HG03457 (cell line): ENCODE data around the gene TECPR1.
A peak's percentile ranks its signal among the peaks of the same experiment; 100 is the strongest.

Source experiments
- ATAC-seq: cut with Tn5 transposase; IDR thresholded peaks from one replicate; pipeline ENCODE4 v1.9.1; 2021; ENCODE audit warnings: moderate number of reproducible peaks; ENCODE audit not compliant: unreplicated experiment

The TECPR1 gene

GRCh38 chr7:98285157-98286092 is 33.4 kb upstream of the TECPR1 start:
- no peak for ATAC-seq

GRCh38 chr7:98284335-98285036 is 32.5 kb upstream of the TECPR1 start:
- ATAC-seq = no peak

GRCh38 chr7:98283887-98284222 is 31.8 kb upstream of the TECPR1 start:
- no peak for ATAC-seq

- no peak for ATAC-seq
These were observed 31.3 kb upstream of the TECPR1 start for GRCh38 chr7:98283127-98283886.

- ATAC-seq = no peak
These were observed 30.7 kb upstream of the TECPR1 start for GRCh38 chr7:98282703-98283102.

- ATAC-seq = peak; percentile 9
These were observed 29.9 kb upstream of the TECPR1 start for GRCh38 chr7:98281757-98282606.

GRCh38 chr7:98280791-98281756 is 29.0 kb upstream of the TECPR1 start, which contains the start of gene BRI3:
TSS of gene BRI3 (plus strand) at chr7:98281686. CDS start at chr7:98281796, 110 bp downstream.
- peak; percentile 67 for ATAC-seq

- no peak for ATAC-seq
These were observed 28.3 kb upstream of the TECPR1 start for GRCh38 chr7:98280296-98280695.

GRCh38 chr7:98278936-98279335 is 26.9 kb upstream of the TECPR1 start:
- no peak for ATAC-seq

GRCh38 chr7:98278408-98278807 is 26.4 kb upstream of the TECPR1 start:
- ATAC-seq = no peak

GRCh38 chr7:98276241-98276761 is 24.3 kb upstream of the TECPR1 start:
- ATAC-seq = no peak

- no peak for ATAC-seq
These were observed 15.3 kb upstream of the TECPR1 start for GRCh38 chr7:98267303-98267702.

GRCh38 chr7:98266840-98267239 is 14.8 kb upstream of the TECPR1 start:
- no peak for ATAC-seq

GRCh38 chr7:98265841-98266271 is 13.8 kb upstream of the TECPR1 start:
- ATAC-seq = no peak

GRCh38 chr7:98257701-98258100 is 5.7 kb upstream of the TECPR1 start:
- no peak for ATAC-seq

GRCh38 chr7:98256431-98256830 is 4.4 kb upstream of the TECPR1 start:
- ATAC-seq = no peak

- no peak for ATAC-seq
These were observed 3.0 kb upstream of the TECPR1 start for GRCh38 chr7:98254951-98255610.

- no peak for ATAC-seq
These were observed 2.5 kb upstream of the TECPR1 start for GRCh38 chr7:98254516-98254915.
